H1 (cell line): ENCODE data around the gene ARG2. TPM values are rescaled to one million over a fixed set of nuclear protein-coding genes. Genes with fewer than 3 reads are reported as not detected.

ENCODE experiments used
- CREB1 ChIP-seq: IDR thresholded peaks from 2 replicates; pipeline ENCODE4 v1.6.1; 2012; ENCODE audit warnings: inconsistent platforms
- SAP30 ChIP-seq: fragments of 300-600 bp; sonication (generic); IDR thresholded peaks from 2 replicates; pipeline ENCODE4 v1.7.1; 2012; ENCODE audit warnings: low read length, moderate library complexity, mild to moderate bottlenecking, inconsistent platforms; ENCODE audit not compliant: insufficient read depth, insufficient replicate concordance
- polyA plus RNA-seq, 7 experiments: library from polyadenylated mRNA; depleted of rRNA in 3 of 7; stranded (reverse) in 5 of 7; unstranded in 2 of 7; fragments of >200 nt in 5 of 7; fragments of 200-250 nt in 2 of 7; gene quantifications; 1 replicate in 5 of 7; 2 replicates in 1 of 7; 4 replicates in 1 of 7; pipeline versions ENCODE4 v1.2.1 to v1.2.3, GENCODE V29; 2011 to 2013; ENCODE audit warnings: missing spikeins in 2 of 7, mixed read lengths in 2 of 7
- total RNA-seq: library from RNA; stranded (reverse); fragmentation: NEBNext Ultra II Directional; extraction: Animal tissue kit (Norgen Biotek cat#: 25700); gene quantifications from 2 replicates; pipeline ENCODE4 v1.2.1, GENCODE V29; 2021

ARG2 gene
- total and polyA plus RNA-seq, 2 of the 8 experiments (the other 6 are each of a cell fraction or from before 2014, with no cell fraction given) = 49.9 to 59.1 TPM

DNA sequence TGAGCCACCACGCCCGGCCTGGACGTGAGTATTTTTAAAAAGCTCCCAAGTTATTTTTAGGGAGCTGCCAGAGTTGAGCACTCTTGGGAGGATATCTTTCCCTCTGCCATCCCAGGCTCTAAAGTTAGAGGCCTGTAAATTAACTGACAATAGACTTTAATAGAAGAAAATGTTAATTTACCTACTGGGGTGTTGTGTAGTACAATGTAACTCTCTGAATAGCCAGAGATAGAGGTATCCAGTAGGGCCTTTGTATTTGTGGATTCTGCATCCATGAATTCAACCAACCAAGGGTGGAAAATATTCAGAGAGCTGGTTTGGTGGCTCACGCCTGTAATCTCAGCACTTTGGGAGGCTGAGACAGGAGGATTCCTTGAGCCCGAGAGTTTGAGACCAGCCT is 12.1 kb upstream of the ARG2 start (continued):
- TF ChIP-seq SAP30 = no peak
- TF ChIP-seq CREB1 = no peak
